Mononuclear cell (primary cell): ENCODE results near the gene AFF1. TPM values are rescaled to one million over a fixed set of nuclear protein-coding genes. Genes with fewer than 3 reads are reported as not detected.
"Not testable (repeated sequence)": the region's sequence is repeated elsewhere in the genome, so short reads cannot be mapped to it uniquely, and the experiment has no call there.

Source experiments
- H3K27me3 ChIP-seq: 2 replicates; pipeline ENCODE4 v1.6.0; 2011; ENCODE audit warnings: low read length, control low read depth; ENCODE audit not compliant: insufficient read depth
- H3K4me1 ChIP-seq: 2 replicates; pipeline ENCODE4 v1.5.1; 2011; ENCODE audit warnings: mild to moderate bottlenecking, low read length, control low read depth; ENCODE audit not compliant: insufficient read depth
- H3K4me3 ChIP-seq: 2 replicates; pipeline ENCODE4 v1.5.1; 2011; ENCODE audit warnings: mild to moderate bottlenecking, low read length, moderate library complexity
- H3K9me3 ChIP-seq: 2 replicates; pipeline ENCODE4 v1.5.1; 2011; ENCODE audit warnings: low read depth, mild to moderate bottlenecking, control low read depth, low read length
- total RNA-seq: library from RNA; depleted of rRNA; stranded (reverse); fragments of >200 nt; gene quantifications from one replicate; pipeline ENCODE4 v1.2.3, GENCODE V29; 2012

AFF1 gene
- total RNA-seq, 1 donor: 31.7 TPM

DNA sequence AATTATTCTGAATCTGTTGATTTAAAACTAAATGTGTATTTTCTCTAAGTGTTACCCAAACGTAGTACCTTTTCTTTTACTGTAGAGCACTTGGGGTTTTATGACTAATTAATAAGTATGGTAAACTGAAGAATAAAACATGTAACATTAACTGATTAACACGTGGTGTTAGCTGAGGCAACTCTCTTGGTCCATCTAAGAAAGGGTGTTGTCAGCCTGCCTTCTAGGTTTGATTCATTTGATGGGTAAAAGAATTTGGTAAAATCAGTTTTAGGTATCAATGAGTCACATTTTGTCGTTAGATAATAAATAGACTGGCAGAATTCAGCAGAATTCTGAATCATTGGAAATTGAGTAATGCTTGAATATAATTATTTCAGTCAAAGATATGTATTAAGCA lies 99.7 kb downstream of the AFF1 start:
- H3K4me1 ChIP-seq: peaks cover 41% of the 10 kb centered on the region
- no peak overlapping the region for H3K4me3 ChIP-seq
- no peaks in the 10 kb centered on the region for H3K9me3 ChIP-seq
- H3K27me3 ChIP-seq: no peaks in the 10 kb centered on the region

DNA sequence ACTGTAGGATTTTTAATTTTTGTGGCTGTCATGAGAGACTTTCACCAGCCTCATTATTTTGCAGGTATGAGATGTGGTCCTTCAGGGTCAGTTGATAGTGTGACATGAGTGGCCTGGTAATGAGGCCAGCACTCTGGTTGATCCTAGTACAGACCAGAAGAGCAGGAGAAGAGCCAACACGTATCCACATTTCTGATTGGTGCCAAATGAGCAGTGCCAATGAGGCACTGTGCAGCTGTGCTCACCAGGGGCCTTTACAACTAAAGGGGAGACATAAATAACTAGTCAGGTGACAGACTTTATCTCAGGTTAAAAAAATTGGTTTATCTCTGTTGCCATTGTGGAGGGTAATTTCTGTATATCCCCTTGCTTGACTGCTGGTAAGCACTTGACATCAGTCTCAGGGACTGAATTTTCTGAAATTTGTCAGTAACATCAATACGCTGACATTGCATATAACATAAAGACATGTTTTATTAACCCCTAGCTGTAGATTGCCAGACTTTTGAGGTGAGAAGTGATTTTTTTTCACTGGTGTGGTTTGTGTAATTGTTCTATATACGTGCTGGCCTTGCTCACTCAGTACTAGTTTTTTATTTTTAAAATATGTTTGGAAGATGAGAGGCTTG lies 101.2 kb downstream of the AFF1 start:
- Histone ChIP-seq H3K9me3 (no peaks in the 10 kb centered on the region), H3K4me1 (peaks cover 36% of the 10 kb centered on the region), H3K4me3 (no peak overlapping the region), H3K27me3 (no peaks in the 10 kb centered on the region)

DNA sequence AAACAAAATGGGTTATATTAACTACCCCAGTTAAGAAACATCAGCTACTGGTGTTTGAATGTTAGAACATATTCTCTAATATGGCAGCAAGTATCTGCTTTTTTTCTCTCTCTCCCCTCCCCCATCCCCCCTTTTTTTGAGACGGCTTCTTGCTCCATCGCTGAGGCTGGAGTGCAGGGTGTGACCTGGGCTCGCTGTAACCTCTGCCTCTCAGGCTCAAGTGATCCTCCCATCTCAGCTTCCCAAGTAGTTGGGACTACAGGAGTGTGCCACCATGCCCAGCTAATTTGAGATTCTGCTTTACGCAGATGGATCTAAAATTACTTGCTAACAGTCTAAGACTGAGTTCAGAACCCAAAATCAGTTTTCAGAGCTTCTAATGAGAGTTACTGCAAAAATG lies 101.9 kb downstream of the AFF1 start:
- no peaks in the 10 kb centered on the region for H3K27me3 ChIP-seq
- H3K9me3 ChIP-seq: no peaks in the 10 kb centered on the region
- peaks cover 37% of the 10 kb centered on the region for H3K4me1 ChIP-seq
- H3K4me3 ChIP-seq: no peak overlapping the region

DNA sequence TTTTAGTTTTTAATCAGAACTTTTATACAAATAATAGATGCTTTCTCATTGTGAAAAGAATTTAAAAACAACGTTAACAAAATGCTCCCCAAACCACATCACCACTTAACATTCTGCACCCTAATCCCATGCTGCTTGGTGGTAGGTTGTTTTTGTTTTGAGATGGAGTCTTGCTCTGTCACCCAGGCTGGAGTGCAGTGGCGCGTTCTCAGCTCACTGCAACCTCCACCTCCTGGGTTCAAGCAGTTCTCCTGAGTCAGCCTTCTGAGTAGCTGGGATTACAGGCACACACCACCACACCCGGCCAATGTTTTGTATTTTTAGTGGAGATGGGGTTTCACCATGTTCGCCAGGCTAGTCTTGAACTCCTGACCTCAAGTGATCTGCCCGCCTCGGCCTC lies 102.4 kb downstream of the AFF1 start:
- H3K4me3 ChIP-seq, H3K9me3 ChIP-seq, H3K27me3 ChIP-seq: not testable (repeated sequence)
- peaks cover 42% of the 10 kb centered on the region for H3K4me1 ChIP-seq

DNA sequence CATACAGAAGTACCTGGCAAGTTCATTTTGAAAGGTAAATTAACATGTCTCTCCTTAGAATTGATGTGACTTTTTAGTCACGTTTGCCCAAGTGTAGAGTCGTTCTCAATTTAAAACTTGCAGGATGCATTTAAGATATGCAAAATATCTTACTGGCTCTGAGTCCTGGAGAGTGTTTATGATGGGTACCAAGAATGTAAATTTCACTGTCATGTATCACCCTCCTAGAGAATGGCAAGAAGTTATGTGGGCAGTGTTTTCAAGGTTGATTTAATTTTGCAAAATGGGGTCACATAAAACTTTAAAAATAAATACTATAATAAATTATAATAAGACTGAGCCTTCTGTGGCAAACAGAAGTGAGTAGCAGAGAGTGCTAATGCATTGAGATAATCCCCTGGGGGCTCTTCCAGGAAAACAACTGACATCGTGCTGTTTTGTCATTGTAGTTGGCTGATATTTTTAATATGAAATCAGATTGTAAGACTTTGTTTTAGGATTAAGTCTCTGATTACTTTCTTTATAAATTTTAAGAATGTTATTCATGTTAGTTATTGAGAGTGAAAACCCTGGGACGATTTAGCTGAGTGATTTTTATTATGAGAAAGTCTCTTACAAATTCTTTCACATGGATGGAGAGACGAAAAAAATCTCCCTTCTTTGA lies 103.0 kb downstream of the AFF1 start:
- Histone ChIP-seq H3K4me1 (peaks cover 44% of the 10 kb centered on the region), H3K9me3 (no peaks in the 10 kb centered on the region), H3K4me3 (no peak overlapping the region), H3K27me3 (no peaks in the 10 kb centered on the region)

DNA sequence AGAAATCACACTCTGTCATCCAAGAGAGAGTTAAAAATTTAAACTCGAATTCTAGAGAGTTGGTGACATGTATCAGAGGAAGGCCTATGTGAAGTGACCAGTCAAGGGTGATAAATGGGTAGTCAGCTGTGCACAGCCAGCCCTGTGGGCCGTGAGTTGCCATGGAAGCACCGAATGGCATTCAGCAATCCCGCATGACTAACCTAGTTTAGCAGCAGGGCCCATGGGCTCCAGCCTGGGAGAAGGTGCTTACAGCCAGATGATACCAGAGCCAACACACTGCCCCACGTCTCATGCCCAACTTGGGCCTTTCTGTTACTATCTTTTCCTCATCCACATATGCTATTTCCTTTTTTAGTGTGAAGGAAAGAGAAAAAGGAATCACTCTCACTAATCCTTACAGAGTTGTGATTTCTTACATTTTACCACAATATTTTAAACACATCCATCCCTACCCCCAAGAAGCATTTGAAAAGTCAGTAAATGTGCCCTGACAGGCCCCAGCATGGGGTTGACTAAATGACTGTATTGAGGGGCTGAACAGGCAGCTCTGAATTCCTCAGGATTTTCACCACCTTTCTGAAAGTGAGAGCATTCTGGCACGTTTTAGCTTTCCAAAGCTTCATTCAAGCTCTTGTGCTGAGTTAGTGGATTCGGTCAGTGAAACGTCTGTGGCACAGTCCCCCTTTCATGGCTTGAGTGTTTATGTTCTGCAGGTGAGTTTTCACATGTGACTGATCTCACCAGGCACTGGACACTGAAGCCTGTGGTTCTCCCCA lies 104.2 kb downstream of the AFF1 start:
- Histone ChIP-seq H3K4me1 (peaks cover 45% of the 10 kb centered on the region), H3K4me3 (no peak overlapping the region), H3K27me3 (no peaks in the 10 kb centered on the region), H3K9me3 (no peaks in the 10 kb centered on the region)

DNA sequence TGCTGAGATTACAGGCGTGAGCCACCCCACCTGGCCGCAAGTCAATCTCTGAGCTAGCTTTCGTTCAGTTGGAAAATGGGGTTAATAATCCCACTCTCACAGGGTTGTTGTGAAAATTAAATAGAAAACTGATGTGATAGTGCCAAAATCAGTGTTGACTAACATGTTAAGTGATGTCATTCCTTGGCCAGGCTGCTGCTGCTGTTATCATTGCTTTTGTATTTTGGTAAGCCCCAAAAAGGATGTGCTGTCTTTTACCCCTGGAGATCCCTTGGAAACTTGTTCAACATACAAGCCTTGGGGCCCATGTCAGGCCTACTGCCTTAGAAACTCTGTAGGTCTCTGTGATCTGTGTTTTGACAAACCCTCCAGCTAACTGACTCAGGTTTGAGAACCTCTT lies 106.3 kb downstream of the AFF1 start:
- H3K9me3 ChIP-seq: no peaks in the 10 kb centered on the region
- no peak overlapping the region for H3K4me3 ChIP-seq
- H3K27me3 ChIP-seq: no peaks in the 10 kb centered on the region
- H3K4me1 ChIP-seq: peaks cover 62% of the 10 kb centered on the region

DNA sequence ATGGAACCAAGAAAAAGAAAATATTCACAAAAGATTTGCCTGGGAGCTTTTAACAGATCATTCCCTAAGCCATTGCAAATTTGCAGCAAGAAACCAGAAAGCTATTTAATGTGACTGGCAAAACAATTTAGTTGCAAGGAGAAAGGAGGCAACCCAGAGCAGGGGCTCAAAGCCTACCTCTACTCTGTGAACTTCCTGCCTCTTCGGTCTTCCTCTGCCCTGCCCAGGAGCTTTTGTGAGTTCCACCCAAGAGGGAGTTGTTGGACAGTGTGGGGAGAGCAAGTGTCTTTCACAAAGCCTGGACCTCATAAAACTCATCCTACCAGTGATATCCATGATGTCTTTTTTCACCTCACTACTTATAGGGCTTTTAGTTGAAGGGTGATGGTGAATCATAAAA lies 107.4 kb downstream of the AFF1 start:
- Histone ChIP-seq H3K27me3 (no peaks in the 10 kb centered on the region), H3K4me1 (peaks cover 57% of the 10 kb centered on the region), H3K9me3 (no peaks in the 10 kb centered on the region), H3K4me3 (no peak overlapping the region)

DNA sequence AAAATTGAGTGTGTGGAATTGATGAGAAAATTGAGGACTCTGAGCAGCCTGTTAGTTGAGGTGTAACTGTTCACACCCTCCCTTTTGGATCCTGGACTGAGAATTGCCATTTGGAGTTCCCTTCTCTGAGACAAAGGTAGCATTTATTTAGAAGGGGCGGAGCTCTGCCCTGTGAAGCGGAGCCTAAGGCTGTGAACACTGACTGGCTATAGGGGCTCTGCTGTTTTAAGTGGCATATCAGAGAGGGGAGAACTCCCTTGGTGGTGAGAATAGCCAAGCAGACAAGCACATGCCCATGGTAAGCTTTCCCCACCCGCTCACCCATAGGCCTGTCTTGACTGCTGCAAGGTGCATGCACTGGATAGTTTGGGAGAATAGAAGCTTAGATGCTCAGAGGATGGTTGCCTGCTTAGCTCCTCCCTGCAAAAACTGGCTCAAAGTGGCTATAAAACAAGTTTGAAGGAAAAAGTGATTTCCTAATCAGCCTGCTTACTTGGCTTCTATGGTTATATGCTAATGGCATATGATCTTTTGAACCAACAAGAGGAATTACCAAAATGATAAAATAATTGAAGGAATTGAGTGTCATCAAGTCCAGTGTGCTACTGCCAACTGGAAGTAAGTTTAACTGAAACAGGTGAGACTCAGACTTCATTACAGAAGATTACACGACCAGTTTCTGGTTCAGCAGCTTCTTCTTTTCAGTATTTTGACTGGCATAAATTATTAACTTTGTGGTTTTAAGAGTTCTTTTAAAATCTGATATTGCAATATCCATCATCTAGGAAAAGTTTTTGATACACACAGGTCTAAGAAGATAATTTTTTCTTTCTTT lies 108.4 kb downstream of the AFF1 start:
- no peak overlapping the region for H3K4me3 ChIP-seq
- no peaks in the 10 kb centered on the region for H3K27me3 ChIP-seq
- H3K4me1 ChIP-seq: peaks cover 53% of the 10 kb centered on the region
- H3K9me3 ChIP-seq: no peaks in the 10 kb centered on the region

DNA sequence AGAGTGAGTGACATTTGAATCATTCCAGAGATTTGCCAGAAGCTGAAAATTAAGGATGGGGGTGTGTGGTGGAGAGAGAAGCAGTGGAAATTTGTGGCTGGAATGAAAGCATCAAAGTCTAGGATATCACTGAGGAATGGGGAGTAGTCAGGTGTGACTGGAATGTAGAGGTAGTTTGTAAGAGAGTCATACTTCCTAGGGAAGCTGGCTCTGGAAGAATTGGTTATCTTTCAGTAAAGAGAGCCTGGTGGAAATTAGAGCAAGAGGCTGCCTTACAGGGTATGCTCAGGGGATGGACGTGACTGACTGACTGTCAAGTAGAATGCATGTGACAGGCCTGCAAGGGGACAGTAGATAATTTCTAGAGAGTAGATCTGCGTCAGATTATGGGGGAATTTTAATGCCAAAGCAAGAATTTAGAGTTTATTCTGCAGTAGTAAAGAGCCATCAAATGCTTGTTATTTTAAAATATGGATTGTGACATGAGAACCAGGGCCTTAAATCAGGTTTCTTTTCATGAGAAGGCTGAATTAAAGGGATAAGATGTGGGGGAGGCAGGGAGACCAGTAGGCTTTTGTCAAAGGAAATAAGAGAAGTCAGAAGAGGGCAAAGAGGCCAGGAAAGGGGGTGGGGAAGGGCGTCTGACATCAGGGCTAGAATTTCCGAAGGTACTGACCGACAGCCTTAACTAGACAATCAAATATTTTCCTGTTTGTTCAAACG lies 109.9 kb downstream of the AFF1 start:
- Histone ChIP-seq H3K4me3 (no peak overlapping the region), H3K9me3 (no peaks in the 10 kb centered on the region), H3K4me1 (peaks cover 48% of the 10 kb centered on the region), H3K27me3 (no peaks in the 10 kb centered on the region)

DNA sequence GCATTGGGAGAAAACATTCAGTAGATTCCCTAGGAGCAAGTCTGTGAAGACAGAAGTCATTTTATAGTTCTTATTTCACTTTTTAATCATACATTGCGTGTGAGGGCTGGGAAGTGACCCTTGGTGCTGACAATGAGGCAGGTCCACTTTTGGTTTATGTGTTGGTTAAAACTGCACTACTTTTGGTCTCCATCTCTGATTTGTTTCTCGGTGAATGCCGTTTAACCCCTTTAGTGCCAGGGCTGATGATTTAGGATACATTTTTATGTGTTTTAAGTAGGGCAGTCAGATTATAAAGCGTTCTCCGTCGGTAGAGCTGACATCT lies 110.4 kb downstream of the AFF1 start:
- Histone ChIP-seq H3K4me3 (no peak overlapping the region), H3K27me3 (no peaks in the 10 kb centered on the region), H3K9me3 (no peaks in the 10 kb centered on the region), H3K4me1 (peaks cover 53% of the 10 kb centered on the region)

DNA sequence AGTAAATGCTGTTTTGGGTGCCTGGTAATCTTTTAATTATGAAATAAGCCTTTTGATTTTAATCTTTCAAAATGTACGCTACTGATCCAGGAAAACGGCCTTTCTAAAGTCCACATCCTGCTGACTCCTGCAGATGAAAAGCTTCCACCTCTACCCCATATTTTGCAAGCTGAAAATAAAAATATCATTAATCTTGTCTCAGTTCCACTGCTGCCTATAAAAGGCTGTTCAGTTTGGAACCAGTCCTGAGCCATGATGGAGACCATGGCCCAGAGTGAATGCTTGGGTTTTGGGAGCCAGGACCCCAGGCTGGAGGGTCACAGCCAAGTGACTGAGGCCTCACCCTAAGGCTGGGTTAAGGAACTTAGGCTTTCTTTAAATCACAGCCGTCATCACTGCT lies 110.8 kb downstream of the AFF1 start:
- Histone ChIP-seq H3K4me3 (no peak overlapping the region), H3K4me1 (peaks cover 58% of the 10 kb centered on the region), H3K27me3 (no peaks in the 10 kb centered on the region), H3K9me3 (no peaks in the 10 kb centered on the region)

DNA sequence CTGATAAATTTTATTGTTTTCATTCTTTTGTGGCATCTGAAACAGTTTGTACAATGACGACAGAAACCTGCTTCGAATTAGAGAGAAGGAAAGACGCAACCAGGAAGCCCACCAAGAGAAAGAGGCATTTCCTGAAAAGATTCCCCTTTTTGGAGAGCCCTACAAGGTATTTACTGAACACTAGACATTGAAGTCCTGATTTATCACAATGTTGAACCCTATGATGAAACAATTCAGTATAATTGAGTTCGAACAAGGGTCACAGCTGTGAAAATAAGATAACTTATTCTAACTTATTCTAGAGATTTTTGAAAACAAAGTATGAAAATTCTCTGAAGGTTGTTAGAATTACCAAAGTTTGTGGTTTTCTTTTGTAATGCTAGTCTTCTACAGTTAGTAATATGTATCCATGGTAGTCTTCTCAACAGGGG lies 111.3 kb downstream of the AFF1 start:
- H3K4me1 ChIP-seq: peaks cover 63% of the 10 kb centered on the region
- no peaks in the 10 kb centered on the region for H3K9me3 ChIP-seq
- H3K4me3 ChIP-seq: no peak overlapping the region
- H3K27me3 ChIP-seq: no peaks in the 10 kb centered on the region

DNA sequence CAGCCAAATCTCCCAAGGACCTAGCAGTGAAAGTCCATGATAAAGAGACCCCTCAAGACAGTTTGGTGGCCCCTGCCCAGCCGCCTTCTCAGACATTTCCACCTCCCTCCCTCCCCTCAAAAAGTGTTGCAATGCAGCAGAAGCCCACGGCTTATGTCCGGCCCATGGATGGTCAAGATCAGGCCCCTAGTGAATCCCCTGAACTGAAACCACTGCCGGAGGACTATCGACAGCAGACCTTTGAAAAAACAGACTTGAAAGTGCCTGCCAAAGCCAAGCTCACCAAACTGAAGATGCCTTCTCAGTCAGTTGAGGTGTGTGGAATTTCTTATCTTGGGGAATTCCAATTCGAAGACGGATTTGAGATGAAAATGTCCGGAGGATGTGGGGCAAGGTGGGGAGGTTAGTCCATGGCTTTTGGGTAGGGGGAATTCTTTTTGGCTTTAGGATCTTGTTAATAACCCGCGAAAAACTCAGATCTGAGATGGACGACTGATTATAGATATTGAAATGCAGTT lies 112.5 kb downstream of the AFF1 start:
- no peaks in the 10 kb centered on the region for H3K27me3 ChIP-seq
- peaks cover 63% of the 10 kb centered on the region for H3K4me1 ChIP-seq
- no peak overlapping the region for H3K4me3 ChIP-seq
- no peaks in the 10 kb centered on the region for H3K9me3 ChIP-seq
